Esophagus (tissue), 2 donors: ENCODE data around the gene GZMM. TPM values are rescaled to one million over a fixed set of nuclear protein-coding genes. Genes with fewer than 3 reads are reported as not detected.

Source experiments
- H3K27ac ChIP-seq, 2 donors: one replicate each; pipeline ENCODE4 v1.5.1; 2013; ENCODE audit warnings: low read depth in 2 of 2, mild to moderate bottlenecking in 2 of 2, inconsistent platforms in 1 of 2, low read length in 1 of 2, moderate library complexity in 1 of 2
- H3K27me3 ChIP-seq, 2 donors: one replicate each; pipeline ENCODE4 v1.6.1; 2013; ENCODE audit warnings: low read length in 2 of 2, control low read depth in 1 of 2, mild to moderate bottlenecking in 1 of 2; ENCODE audit not compliant: insufficient read depth in 2 of 2, control insufficient read depth in 1 of 2
- H3K36me3 ChIP-seq, 2 donors: one replicate each; pipeline ENCODE4 v1.6.1; 2013; ENCODE audit warnings: low read length in 1 of 2; ENCODE audit not compliant: control insufficient read depth in 2 of 2, insufficient read depth in 2 of 2
- H3K4me1 ChIP-seq, 2 donors: one replicate each; pipeline ENCODE4 v1.6.1; 2013; ENCODE audit warnings: low read length in 1 of 2; ENCODE audit not compliant: control insufficient read depth in 2 of 2, insufficient read depth in 2 of 2
- H3K4me3 ChIP-seq, 2 donors: one replicate each; pipeline ENCODE4 v1.5.1; 2013; ENCODE audit warnings: low read length in 2 of 2, mild to moderate bottlenecking in 2 of 2, low read depth in 1 of 2, moderate library complexity in 1 of 2
- H3K9me3 ChIP-seq, 2 donors: one replicate each; pipeline ENCODE4 v1.6.1; 2013; ENCODE audit warnings: mild to moderate bottlenecking in 2 of 2, low read depth in 1 of 2, low read length in 1 of 2, moderate library complexity in 1 of 2; ENCODE audit not compliant: control insufficient read depth in 2 of 2, insufficient read depth in 1 of 2
- WGBS, 2 donors: extraction: QIAGEN DNeasy Blood & Tissue Kit; methylation state at CpG; one replicate each; pipeline ENCODE4 v1.1.7; 2013; 5-methylcytosine and 5-hydroxymethylcytosine counted together
- polyA plus RNA-seq, 2 donors: library from polyadenylated mRNA; stranded (reverse); fragments of 200-250 nt; gene quantifications; one replicate each; pipeline ENCODE4 v1.2.3, GENCODE V29; 2013
- donor health status: healthy with polysubstance abuse.
- donor health status: Bipolar disorder and iron deficiency.

The GZMM gene
- polyA plus RNA-seq, 2 donors, result 0.86 to 1.1 TPM

DNA sequence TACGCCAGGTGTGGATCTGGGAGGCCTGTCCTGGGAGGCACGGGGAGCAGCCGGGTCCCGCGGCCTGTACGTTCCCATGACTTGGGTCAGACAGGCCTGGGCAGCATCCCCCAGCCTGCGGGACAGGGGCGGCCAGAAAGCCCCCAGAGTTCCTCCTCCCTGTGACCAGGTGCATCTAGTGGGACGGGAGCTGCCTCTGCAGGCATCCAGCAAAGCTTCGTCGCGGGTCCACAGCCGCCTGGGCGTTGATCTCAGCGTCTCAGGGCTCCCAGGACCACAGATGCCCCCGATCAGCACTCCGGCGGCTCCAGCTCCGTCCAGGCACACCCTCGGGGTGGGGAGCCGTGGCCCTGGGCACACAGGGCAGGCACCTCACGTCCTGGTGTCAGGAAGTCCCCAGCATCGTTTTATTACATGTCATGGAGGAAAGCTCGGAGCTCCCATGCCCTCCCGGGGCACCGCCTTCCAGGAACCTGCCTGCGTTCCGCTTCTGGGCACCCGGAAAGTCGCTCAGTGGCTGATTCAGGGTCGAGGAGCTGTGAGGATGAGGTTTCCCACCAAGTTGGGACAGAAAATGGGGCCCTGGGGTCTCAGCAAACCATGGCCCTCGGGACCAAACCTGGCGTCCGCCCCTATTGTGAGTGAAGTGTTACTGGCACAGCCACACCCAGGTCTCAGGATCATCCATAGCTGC lies 1.5 kb upstream of the GZMM start:
- Histone ChIP-seq H3K36me3 (peaks cover 0 to 36% of the 10 kb centered on the region in 2 donors), H3K27me3 (no peaks in the 10 kb centered on the region), H3K4me3 (no peak overlapping the region), H3K9me3 (peaks cover 0 to 3% of the 10 kb centered on the region in 2 donors), H3K27ac (no peak overlapping the region), H3K4me1 (no peaks in the 10 kb centered on the region)
- 87 to 90% methylated on average over 34 of the region's 34 CpGs for WGBS, 2 donors

DNA sequence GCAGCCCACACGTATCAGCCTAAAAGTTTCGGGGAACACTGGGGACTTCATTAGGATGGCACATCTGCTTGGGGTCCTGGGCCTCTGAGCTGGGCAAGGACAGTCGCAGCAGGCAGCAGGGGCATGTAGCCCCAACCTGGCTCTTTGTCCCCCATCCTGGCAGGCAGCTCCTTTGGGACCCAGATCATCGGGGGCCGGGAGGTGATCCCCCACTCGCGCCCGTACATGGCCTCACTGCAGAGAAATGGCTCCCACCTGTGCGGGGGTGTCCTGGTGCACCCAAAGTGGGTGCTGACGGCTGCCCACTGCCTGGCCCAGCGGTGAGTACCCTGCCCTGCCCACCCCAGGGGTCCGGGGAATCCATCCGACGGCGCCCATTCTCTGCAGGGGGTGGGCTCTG lies 3.3 kb downstream of the GZMM start:
- Histone ChIP-seq H3K9me3 (peaks cover 0 to 3% of the 10 kb centered on the region in 2 donors), H3K27ac (no peak overlapping the region), H3K4me3 (no peak overlapping the region), H3K4me1 (no peaks in the 10 kb centered on the region), H3K36me3 (peaks cover 0 to 3% of the 10 kb centered on the region in 2 donors), H3K27me3 (no peaks in the 10 kb centered on the region)
- WGBS, 2 donors, result 86 to 91% methylated on average over 14 to 15 of the region's 15 CpGs

DNA sequence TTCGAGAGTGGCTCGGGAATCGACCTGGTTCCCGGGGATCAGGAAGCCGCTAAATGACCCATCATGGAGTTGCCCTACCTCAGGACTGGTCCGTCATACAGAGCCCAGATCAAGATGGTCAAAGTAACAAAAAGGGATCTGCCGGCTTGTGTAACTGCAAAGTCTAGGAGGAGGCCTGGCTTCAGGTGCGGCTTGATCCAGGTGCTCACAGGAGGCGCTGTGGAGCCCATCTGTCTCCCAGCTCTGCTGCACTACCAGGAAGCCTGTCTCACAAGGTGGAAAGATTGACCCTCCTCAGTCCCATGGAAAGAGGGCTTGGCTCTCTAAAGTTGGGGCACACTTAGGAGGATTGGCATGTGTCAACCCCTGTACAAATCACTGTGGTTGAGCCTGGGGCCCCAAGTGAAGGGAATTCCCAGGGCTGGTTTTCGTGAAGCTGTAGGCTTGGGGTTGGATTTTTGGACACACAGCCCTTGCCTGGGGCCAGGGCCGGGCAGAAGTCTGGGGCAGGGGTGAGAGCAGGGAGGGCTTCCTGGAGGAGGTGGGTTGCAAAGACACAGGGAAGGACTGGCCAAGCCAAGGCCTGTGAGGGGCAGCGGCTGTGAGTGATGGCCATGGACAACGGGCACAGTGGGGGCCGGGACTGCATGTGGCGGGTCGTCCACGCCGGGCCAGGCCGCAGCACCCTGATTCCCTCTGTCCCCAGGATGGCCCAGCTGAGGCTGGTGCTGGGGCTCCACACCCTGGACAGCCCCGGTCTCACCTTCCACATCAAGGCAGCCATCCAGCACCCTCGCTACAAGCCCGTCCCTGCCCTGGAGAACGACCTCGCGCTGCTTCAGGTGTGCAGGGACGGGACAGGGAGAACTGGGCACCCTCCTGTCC lies 4.2 kb downstream of the GZMM start:
- whole genome bisulfite sequencing, 2 donors, result 81 to 82% methylated on average over 20 to 26 of the region's 26 CpGs
- Histone ChIP-seq H3K4me3 (no peak overlapping the region), H3K27me3 (no peaks in the 10 kb centered on the region)

DNA sequence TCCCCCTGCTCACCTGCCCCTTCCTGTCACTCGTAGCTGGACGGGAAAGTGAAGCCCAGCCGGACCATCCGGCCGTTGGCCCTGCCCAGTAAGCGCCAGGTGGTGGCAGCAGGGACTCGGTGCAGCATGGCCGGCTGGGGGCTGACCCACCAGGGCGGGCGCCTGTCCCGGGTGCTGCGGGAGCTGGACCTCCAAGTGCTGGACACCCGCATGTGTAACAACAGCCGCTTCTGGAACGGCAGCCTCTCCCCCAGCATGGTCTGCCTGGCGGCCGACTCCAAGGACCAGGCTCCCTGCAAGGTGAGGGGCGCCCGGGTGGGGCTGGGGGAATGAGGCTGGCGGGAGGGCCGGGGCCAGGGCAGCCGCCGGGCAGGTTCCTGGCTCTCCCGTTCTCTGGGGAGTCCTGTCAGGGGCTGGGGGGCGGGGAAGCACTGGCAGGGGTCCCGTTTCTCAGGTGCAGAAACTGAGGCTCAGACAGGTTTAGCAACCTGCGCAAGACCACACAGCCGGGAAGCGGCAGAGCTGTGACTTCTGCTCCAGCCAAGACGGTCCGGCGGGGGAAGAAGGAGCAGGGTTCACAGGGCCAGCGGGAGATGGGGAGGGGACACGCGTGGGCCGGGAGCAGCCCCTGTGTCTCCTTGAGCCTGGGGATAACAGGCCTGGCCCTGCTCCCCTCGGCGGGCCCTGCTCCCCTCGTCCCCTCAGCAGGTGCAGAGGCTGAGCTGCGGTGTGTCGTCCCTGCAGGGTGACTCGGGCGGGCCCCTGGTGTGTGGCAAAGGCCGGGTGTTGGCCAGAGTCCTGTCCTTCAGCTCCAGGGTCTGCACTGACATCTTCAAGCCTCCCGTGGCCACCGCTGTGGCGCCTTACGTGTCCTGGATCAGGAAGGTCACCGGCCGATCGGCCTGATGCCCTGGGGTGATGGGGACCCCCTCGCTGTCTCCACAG lies 5.3 kb downstream of the GZMM start:
- Histone ChIP-seq H3K4me1 (no peaks in the 10 kb centered on the region), H3K9me3 (peaks cover 0 to 3% of the 10 kb centered on the region in 2 donors), H3K36me3 (no peaks in the 10 kb centered on the region), H3K4me3 (no peak overlapping the region), H3K27ac (no peak overlapping the region), H3K27me3 (no peaks in the 10 kb centered on the region)
- 65 to 74% methylated on average over 36 to 52 of the region's 52 CpGs for WGBS, 2 donors

More for the DNA sequence above, 4.2 kb downstream of the GZMM start:
- Histone ChIP-seq H3K4me1 (no peaks in the 10 kb centered on the region), H3K27ac (no peak overlapping the region), H3K36me3 (no peaks in the 10 kb centered on the region), H3K9me3 (peaks cover 0 to 3% of the 10 kb centered on the region in 2 donors)

DNA sequence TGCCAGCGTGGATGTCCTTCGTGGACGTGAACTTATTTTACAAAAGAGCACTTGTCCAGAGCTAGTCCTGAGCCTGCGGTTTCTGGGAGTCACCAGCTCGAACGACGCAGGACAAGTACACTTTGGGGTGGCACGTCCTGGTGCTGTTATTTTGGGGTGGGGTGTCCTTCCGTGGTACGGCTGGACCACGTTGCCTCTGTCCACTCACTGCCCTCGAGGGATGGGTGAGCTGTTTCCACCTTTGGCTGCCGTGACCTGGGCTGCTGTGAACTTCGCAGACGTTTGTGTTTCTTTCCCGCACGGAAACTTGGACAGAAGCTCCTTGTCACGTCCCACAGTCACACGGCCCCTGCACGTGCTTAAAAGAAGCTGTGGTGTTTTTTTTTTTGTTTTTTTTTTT lies 11.0 kb downstream of the GZMM start:
- no peaks in the 10 kb centered on the region for H3K9me3 ChIP-seq
- no peaks in the 10 kb centered on the region for H3K27me3 ChIP-seq
- H3K4me3 ChIP-seq, result no peak overlapping the region
- no peak overlapping the region for H3K27ac ChIP-seq
- H3K4me1 ChIP-seq, result no peaks in the 10 kb centered on the region
- 71 to 74% methylated on average over 20 of the region's 20 CpGs for WGBS, 2 donors
- no peaks in the 10 kb centered on the region for H3K36me3 ChIP-seq

DNA sequence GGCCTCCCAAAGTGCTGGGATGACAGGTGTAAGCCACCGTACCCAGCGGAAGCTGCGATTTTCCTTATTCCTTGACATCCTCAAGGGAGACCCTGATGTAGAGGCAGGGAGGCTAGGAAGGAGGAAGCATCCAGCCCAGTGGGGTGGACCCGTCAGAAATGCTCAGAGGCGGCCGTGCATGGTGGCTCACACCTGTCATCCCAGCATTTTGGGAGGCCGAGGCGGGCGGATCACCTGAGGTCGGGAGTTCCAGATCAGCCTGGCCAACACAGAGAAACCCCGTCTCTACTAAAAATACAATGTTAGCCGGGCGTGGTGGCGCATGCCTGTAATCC lies 11.6 kb downstream of the GZMM start:
- Histone ChIP-seq H3K4me1 (no peaks in the 10 kb centered on the region), H3K27me3 (no peaks in the 10 kb centered on the region), H3K27ac (no peak overlapping the region), H3K9me3 (no peaks in the 10 kb centered on the region), H3K36me3 (no peaks in the 10 kb centered on the region), H3K4me3 (no peak overlapping the region)
- WGBS, 2 donors, result 89 to 94% methylated on average over 13 to 14 of the region's 14 CpGs

DNA sequence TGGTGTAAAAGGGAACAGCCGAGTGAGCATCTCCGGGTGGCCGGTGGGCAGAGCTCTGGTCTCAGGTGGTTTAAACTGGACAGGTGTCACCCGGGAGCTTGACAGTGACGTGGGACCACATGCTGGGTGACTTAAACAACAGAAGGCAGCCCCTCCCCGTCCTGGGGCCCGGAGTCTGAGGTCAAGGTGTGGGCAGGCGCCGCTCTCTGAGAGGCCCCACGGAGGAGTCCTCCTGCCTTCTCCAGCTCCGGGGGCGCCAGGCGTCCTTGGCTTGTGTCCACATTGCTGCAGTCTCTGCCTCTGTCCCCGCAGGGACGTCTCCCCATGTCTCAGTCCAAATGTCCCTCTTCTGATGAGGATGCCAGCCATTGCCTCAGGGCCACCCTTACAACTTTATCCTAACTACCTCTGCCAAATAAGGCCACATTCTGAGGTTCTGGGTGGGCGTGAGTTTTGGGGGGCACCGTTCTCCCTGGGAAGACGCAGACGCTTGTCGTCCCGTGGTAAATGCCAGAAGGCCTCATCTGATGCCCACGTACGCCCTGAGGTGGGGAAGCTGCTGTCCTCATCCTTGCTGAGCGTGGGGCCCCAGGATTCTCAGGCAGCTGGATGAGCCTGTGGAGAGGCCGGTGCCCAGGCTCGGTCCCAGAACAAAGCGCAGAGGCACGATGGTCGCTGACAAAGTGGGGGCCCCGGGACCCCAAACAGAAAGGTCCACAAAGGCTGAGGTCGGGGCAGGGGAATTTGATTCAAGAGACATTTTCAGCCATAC lies 12.9 kb downstream of the GZMM start:
- Histone ChIP-seq H3K9me3 (no peaks in the 10 kb centered on the region), H3K36me3 (no peaks in the 10 kb centered on the region), H3K4me1 (no peaks in the 10 kb centered on the region), H3K27me3 (no peaks in the 10 kb centered on the region), H3K27ac (no peak overlapping the region), H3K4me3 (no peak overlapping the region)
- 74 to 78% methylated on average over 31 of the region's 31 CpGs for WGBS, 2 donors

DNA sequence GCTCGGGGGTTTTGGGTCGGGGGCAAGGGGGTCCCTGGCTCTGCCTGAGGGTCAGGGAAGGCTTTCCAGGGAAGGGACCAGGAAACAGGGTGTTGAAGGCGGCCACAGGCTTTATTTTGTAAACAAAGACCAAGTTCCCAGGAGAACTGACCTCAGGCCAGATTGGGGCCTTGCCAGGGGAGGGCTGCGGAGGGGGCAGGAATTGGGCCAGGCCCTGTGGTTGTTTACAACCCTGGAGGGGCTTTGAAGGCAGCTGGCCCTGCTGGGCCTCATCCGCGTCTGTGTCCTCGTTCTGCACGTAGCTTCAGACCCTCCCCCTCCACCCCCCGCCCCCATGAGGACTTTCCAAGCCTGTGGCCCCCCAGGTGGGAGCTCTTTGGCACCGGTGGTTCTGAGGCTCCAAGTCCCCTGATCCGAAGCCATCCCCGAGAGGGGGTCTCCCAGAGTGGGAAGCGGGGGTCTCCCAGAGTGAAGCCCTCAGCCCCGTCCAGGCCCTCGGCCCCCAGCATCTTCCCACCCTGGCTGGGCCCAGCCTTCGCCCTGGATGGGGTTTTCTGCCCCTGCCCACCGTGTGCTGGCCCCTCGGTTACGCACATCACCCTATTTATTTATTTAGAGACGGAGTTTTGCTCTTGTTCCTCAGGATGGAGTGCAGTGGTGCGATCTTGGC lies 15.1 kb downstream of the GZMM start:
- no peaks in the 10 kb centered on the region for H3K9me3 ChIP-seq
- no peak overlapping the region for H3K27ac ChIP-seq
- no peaks in the 10 kb centered on the region for H3K27me3 ChIP-seq
- WGBS, 2 donors, result 49 to 59% methylated on average over 19 to 21 of the region's 21 CpGs
- H3K36me3 ChIP-seq, result no peaks in the 10 kb centered on the region
- no peaks in the 10 kb centered on the region for H3K4me1 ChIP-seq
- no peak overlapping the region for H3K4me3 ChIP-seq
